Measurements from ENCODE around the gene SYT14.
"Not testable (repeated sequence)": the region's sequence is repeated elsewhere in the genome, so short reads cannot be mapped to it uniquely, and the experiment has no call there.

The SYT14 gene

DNA sequence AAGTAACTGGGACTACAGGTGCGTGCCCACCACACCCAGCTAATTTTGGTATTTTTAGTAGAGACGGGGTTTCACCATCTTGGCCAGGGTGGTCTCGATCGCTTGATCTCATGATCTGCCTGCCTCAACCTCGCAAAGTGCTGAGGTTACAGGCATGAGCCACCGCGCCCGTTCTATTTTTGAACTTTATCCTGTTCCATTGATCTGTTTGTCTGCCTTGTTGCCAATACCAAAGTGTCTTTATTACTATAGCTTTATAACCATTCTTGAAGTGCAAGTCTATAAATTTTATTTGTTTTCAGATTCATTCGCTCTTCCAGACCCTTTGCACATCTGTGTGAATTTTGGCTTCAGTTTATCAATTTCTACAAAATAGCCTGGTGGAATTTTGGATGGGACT, 28.0 kb downstream of the SYT14 start:
- no peaks in the 10 kb centered on the region for H3K36me3 ChIP-seq
- H3K27ac ChIP-seq = no peak overlapping the region
- no peaks in the 10 kb centered on the region for H4K20me1 ChIP-seq
- no peaks in the 10 kb centered on the region; a peak in 1 of 22 replicates for H3K9me3 ChIP-seq (replicated peaks in 1 of 11)
- no peak overlapping the region for H3K4me2 ChIP-seq
- TF ChIP-seq Cebpa-rat (IDR thresholded peaks at IDR 0.05) = no peak
- no peak overlapping the region for H3K9ac ChIP-seq
- no peak overlapping the region for H3K4me3 ChIP-seq
- no peaks in the 10 kb centered on the region for H3K4me1 ChIP-seq
- H3K27me3 ChIP-seq = no peaks in the 10 kb centered on the region

DNA sequence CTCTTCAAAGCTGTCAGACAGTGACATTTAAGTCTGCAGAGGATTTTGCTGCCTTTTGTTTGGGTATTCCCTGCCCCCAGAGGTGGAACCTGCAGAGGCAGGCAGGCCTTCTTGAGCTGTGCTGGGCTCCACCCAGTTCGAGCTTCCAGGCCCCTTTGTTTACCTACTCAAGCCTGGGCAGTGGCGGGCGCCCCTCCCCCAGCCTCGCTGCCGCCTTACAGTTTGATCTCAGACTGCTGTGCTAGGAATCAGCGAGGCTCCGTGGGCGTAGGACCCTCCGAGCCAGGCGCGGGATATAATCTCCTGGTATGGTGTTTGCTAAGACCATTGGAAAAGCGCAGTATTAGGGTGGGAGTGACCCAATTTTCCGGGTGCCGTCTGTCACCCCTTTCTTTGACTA, 40.7 kb downstream of the SYT14 start:
- H3K4me2 ChIP-seq; H3K9ac ChIP-seq; H3K27me3 ChIP-seq; H3K4me3 ChIP-seq; H3K27ac ChIP-seq; H3K4me1 ChIP-seq; H4K20me1 ChIP-seq; H3K36me3 ChIP-seq; H3K9me3 ChIP-seq (replicated peaks in 1 of 11): not testable (repeated sequence)

DNA sequence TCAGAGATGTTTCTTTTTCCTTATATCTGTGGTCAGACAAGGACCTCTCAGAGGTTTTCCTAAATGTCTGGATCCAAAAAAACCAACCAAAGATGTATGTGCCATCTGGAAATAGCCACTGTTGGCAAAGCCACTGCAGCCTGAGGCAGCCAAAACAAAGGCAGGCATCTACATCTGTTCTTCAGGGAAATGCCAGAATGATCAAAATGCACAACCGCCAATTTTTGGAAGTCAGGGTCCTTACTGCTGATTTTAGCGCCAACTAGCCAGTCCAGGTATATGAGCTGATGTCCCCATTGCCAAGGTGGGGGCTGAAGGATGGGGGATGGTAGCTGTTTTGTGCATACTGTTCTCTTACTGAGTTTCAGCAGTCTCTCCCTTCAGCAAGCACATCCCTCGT, 45.9 kb downstream of the SYT14 start:
- H3K9me3 ChIP-seq (replicated peaks in 1 of 11) = peaks cover 7 to 14% (median 11%) of the 10 kb centered on the region in 11 experiments; a peak in 16 of 22 replicates
- H3K27ac ChIP-seq = no peak overlapping the region
- H3K4me2 ChIP-seq = no peak overlapping the region
- H4K20me1 ChIP-seq = no peaks in the 10 kb centered on the region
- H3K36me3 ChIP-seq = no peaks in the 10 kb centered on the region
- no peak overlapping the region for H3K4me3 ChIP-seq
- no peak for TF ChIP-seq Cebpa-rat (IDR thresholded peaks at IDR 0.05)
- no peak overlapping the region for H3K9ac ChIP-seq
- no peaks in the 10 kb centered on the region for H3K4me1 ChIP-seq
- no peaks in the 10 kb centered on the region for H3K27me3 ChIP-seq

DNA sequence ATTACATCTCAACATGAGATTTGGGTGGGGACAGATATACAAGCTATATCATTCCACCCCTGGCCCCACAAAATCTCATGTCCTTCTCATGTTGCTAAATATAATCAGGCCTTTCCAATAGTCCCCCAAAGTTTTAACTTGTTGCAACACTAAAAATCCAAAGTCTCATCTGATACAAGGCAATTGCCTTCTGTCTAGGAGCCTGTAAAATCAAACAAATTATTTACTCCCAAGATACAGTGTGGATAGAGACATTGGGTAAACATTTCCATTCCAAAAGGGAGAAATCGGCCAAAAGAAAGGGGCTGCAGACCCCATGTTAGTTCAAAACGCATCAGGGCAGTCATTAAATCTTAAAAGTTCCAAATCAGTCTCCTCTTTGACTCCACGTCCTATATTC, 47.0 kb downstream of the SYT14 start:
- Histone ChIP-seq H4K20me1 (no peaks in the 10 kb centered on the region), H3K4me3 (no peak overlapping the region), H3K36me3 (no peaks in the 10 kb centered on the region), H3K9me3 (replicated peaks in 1 of 11) (peaks cover 7 to 14% (median 11%) of the 10 kb centered on the region in 11 experiments; a peak in 16 of 22 replicates), H3K4me1 (no peaks in the 10 kb centered on the region), H3K9ac (no peak overlapping the region), H3K4me2 (no peak overlapping the region), H3K27ac (no peak overlapping the region), H3K27me3 (no peaks in the 10 kb centered on the region)
- TF ChIP-seq Cebpa-rat (IDR thresholded peaks at IDR 0.05) = no peak

DNA sequence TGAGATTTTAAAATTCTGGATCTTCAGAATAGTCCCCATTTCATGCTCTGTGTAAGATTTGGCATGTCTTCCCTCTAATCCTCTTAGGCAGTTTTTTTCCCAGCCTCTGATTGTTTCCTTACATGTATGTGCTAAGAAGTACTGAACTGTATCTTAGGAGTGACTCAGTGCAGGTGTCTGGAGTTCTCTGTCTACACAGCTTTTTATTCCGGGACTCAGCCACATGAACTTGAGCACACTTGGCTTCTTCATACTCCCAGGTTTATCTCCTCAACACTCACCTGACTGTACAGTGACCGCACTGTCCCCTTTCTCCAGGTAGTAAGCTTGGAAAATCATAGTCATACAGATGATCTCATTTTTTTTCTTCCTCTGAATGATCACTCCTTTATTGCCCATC, 50.7 kb downstream of the SYT14 start:
- Histone ChIP-seq H3K27ac (no peak overlapping the region), H3K4me1 (peaks cover 0 to 4% (median 0%) of the 10 kb centered on the region in 10 experiments; a peak in 2 of 20 replicates), H3K36me3 (no peaks in the 10 kb centered on the region), H3K4me3 (no peak overlapping the region), H3K9me3 (replicated peaks in 1 of 11) (peaks cover 7 to 14% (median 11%) of the 10 kb centered on the region in 11 experiments; a peak in 16 of 22 replicates), H4K20me1 (no peaks in the 10 kb centered on the region), H3K4me2 (no peak overlapping the region), H3K9ac (no peak overlapping the region; a peak in 1 of 22 replicates), H3K27me3 (no peaks in the 10 kb centered on the region)
- TF ChIP-seq Cebpa-rat (IDR thresholded peaks at IDR 0.05) = no peak

DNA sequence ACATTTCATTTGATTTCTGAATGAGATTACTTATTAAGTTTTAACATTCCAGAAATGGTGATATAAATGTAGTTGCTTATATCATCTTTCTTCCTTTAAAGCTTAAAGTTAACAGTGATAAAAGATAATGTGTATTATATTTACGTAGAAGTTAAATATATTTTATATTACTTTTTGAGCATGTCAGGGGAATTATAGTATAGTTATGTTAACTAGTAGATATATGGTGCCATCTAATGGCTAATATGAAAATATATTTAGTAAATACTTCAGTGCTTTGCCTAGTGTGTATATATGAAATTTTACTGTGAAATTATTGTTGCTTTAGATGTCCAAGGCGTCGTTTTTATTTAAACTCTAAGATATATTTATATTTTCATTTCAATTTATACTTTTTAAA, 51.5 kb downstream of the SYT14 start:
- no peak overlapping the region for H3K4me3 ChIP-seq
- H3K4me1 ChIP-seq = peaks cover 0 to 4% (median 0%) of the 10 kb centered on the region in 10 experiments; a peak in 2 of 20 replicates
- H3K4me2 ChIP-seq = no peak overlapping the region
- no peaks in the 10 kb centered on the region for H3K27me3 ChIP-seq
- H4K20me1 ChIP-seq = no peaks in the 10 kb centered on the region
- H3K9me3 ChIP-seq (replicated peaks in 1 of 11) = peaks cover 7 to 14% (median 11%) of the 10 kb centered on the region in 11 experiments; a peak in 16 of 22 replicates
- no peak overlapping the region for H3K27ac ChIP-seq
- no peak for TF ChIP-seq Cebpa-rat (IDR thresholded peaks at IDR 0.05)
- H3K9ac ChIP-seq = no peak overlapping the region
- H3K36me3 ChIP-seq = no peaks in the 10 kb centered on the region

DNA sequence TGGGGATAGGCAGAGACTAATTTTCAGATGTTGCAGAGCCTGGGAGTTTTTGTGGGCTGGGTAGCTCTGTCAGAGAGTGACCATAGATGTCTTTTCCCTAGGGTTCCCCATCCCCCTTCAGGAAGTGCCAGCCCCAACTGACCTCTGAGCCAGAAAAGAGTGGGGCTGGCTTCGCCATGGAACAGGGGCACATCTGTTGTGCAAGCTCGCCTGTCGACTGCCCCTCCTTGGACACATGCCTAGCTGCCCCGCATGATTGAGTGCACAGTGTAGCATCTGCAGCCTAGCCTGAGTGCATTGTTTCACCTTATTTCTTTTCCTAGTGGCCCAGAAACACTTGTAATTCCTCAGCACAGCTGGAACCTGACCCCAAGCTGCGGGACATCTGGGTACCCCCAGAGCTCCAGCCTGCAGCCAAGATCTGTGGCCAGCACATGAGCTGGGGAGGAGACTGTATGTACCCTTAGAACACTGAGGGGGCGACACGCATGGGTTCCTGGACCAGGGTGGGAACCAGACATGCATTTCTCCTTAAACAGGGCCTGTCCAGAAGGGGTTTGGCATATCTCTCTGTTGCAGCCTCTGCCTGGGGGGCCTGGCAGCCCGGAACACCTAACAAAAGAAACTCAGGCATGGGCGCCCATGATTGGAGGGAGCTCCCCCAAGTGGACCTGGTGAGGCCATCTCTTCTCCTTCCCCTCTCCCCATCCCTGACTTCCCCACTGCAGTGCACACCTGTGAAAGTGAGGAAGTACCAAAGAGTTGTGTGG, 55.2 kb downstream of the SYT14 start:
- H3K9me3 ChIP-seq (replicated peaks in 1 of 11) = no peaks in the 10 kb centered on the region
- no peak overlapping the region for H3K4me3 ChIP-seq
- H3K27ac ChIP-seq = no peak overlapping the region
- no peaks in the 10 kb centered on the region for H3K36me3 ChIP-seq
- no peak for TF ChIP-seq Cebpa-rat (IDR thresholded peaks at IDR 0.05)
- H3K27me3 ChIP-seq = no peaks in the 10 kb centered on the region
- H3K9ac ChIP-seq = no peak overlapping the region
- H4K20me1 ChIP-seq = no peaks in the 10 kb centered on the region
- H3K4me2 ChIP-seq = no peak overlapping the region
- peaks cover 0 to 4% (median 0%) of the 10 kb centered on the region in 10 experiments; a peak in 2 of 20 replicates for H3K4me1 ChIP-seq

DNA sequence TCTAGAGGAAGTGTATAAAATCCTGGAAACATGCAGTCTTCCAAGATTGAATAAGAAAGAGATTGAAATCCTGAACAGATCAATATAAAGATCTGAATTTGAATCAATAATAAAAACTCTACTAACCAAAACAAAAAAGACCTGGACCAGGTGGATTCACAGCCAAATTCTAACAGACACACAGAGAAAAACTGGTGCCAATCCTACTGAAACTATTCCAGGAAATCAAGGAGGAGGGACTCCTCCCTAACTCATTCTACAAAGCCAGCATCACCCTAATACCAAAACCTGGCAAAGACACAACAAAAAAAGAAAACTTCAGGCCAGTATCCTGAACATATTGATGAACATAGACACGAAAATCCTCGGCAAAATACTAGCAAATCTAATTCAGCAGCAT, 58.3 kb downstream of the SYT14 start:
- peaks cover 0 to 4% (median 0%) of the 10 kb centered on the region in 10 experiments; a peak in 2 of 20 replicates for H3K4me1 ChIP-seq
- H3K9ac ChIP-seq = no peak overlapping the region
- TF ChIP-seq Cebpa-rat (IDR thresholded peaks at IDR 0.05) = no peak
- H3K4me2 ChIP-seq = no peak overlapping the region
- H3K27ac ChIP-seq = no peak overlapping the region
- H3K27me3 ChIP-seq = no peaks in the 10 kb centered on the region
- no peaks in the 10 kb centered on the region for H3K36me3 ChIP-seq
- no peaks in the 10 kb centered on the region for H4K20me1 ChIP-seq
- no peak overlapping the region for H3K4me3 ChIP-seq
- no peaks in the 10 kb centered on the region for H3K9me3 ChIP-seq (replicated peaks in 1 of 11)

DNA sequence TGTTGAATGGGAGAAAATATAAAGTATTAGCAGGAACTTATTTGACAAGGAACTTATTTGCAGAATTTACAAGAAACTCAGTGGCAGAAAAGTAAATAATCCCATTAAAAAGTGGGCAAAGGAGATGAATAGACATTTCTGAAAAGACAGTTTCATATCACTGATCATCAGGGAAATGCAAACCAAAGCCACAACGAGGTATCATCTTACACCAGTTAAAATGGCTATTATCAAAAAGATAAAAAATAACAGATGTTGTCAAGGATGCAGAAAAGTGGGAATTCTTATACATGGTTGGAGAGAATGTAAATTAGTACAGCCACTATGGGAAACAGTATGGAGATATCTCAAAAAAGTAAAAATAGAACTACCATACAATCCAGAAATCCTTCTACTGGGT, 61.0 kb downstream of the SYT14 start:
- no peak overlapping the region for H3K4me3 ChIP-seq
- H3K4me1 ChIP-seq = no peaks in the 10 kb centered on the region
- H3K27ac ChIP-seq = no peak overlapping the region
- H3K9ac ChIP-seq = no peak overlapping the region
- no peaks in the 10 kb centered on the region for H3K27me3 ChIP-seq
- no peaks in the 10 kb centered on the region for H4K20me1 ChIP-seq
- H3K36me3 ChIP-seq = no peaks in the 10 kb centered on the region
- H3K9me3 ChIP-seq (replicated peaks in 1 of 11) = no peaks in the 10 kb centered on the region
- TF ChIP-seq Cebpa-rat (IDR thresholded peaks at IDR 0.05) = no peak
- no peak overlapping the region for H3K4me2 ChIP-seq

DNA sequence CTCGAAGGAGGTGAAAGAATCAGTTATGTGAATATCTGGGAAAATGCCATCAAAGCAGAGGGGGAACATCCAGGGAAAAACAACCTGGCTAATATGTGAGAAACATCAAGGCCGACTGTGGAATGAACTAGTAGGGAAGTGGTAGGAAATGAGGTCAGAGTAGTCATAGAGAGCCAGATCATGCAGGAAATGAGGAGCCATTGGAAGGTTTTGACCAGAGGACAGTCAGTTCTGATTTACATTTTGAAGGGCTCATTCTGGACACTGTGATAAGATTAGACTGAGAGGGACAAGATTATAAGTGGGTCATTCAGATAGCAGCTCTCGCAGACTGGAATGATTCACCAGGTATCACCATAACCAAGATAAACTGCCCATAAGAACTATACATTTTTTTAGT, 63.7 kb downstream of the SYT14 start:
- Histone ChIP-seq H3K27me3 (no peaks in the 10 kb centered on the region), H3K4me2 (no peak overlapping the region), H3K27ac (no peak overlapping the region), H4K20me1 (no peaks in the 10 kb centered on the region), H3K36me3 (no peaks in the 10 kb centered on the region), H3K4me3 (no peak overlapping the region), H3K9ac (no peak overlapping the region), H3K9me3 (replicated peaks in 1 of 11) (no peaks in the 10 kb centered on the region), H3K4me1 (no peaks in the 10 kb centered on the region)
- TF ChIP-seq Cebpa-rat (IDR thresholded peaks at IDR 0.05) = no peak
